Kidney (tissue), 14 donors: Measurements from ENCODE around the gene CLN6. TPM values are rescaled to one million over a fixed set of nuclear protein-coding genes. Genes with fewer than 3 reads are reported as not detected.
"Not testable (repeated sequence)": the region's sequence is repeated elsewhere in the genome, so short reads cannot be mapped to it uniquely, and the experiment has no call there.

Source experiments
- DNase-seq, 5 donors: peaks; one replicate each; pipeline ENCODE4 v3.0.0-alpha.2; 2013 to 2020
- FAIRE-seq: peaks from 2 replicates; lab custom pipeline; 2012; peaks lifted over from hg19 to GRCh38; lab: Jason Lieb, UNC
- H3K27ac ChIP-seq, 2 donors: one replicate each; pipeline ENCODE4 v1.7.0; 2013; ENCODE audit warnings: low read depth in 2 of 2, low read length in 2 of 2, inconsistent platforms in 1 of 2
- H3K27me3 ChIP-seq: one replicate; pipeline ENCODE4 v1.7.1; 2013; ENCODE audit warnings: low read length, inconsistent platforms; ENCODE audit not compliant: control insufficient read depth, insufficient read depth
- H3K36me3 ChIP-seq, 3 donors: one replicate each; pipeline versions ENCODE4 v1.7.0 to v1.7.1; 2013; ENCODE audit warnings: low read length in 3 of 3, control low read depth in 1 of 3, inconsistent platforms in 1 of 3; ENCODE audit not compliant: insufficient read depth in 3 of 3, control insufficient read depth in 2 of 3
- H3K4me1 ChIP-seq, 3 donors: one replicate each; pipeline versions ENCODE4 v1.7.0 to v1.7.1; 2013; ENCODE audit warnings: low read length in 3 of 3, inconsistent platforms in 1 of 3, low read depth in 1 of 3; ENCODE audit not compliant: control insufficient read depth in 2 of 3, insufficient read depth in 2 of 3
- H3K4me3 ChIP-seq, 3 donors: one replicate each; pipeline versions ENCODE4 v1.7.0 to v1.8.1; 2013; ENCODE audit warnings: low read length in 3 of 3, control low read depth in 1 of 3, inconsistent platforms in 1 of 3
- H3K9ac ChIP-seq, 3 donors: one replicate each; pipeline versions ENCODE4 v1.7.0 to v1.7.1; 2013; ENCODE audit warnings: low read length in 3 of 3, control low read depth in 1 of 3, inconsistent platforms in 1 of 3
- H3K9me3 ChIP-seq, 3 donors: one replicate each; pipeline versions ENCODE4 v1.7.0 to v1.7.1; 2013; ENCODE audit warnings: low read length in 3 of 3, control low read depth in 1 of 3, inconsistent platforms in 1 of 3; ENCODE audit not compliant: control insufficient read depth in 2 of 3, insufficient read depth in 1 of 3
- intact Hi-C: fragments of 100-400 bp; cut with DNase I; formaldehyde crosslinking; loops from one replicate; pipeline ENCODE4 v1.11.1; 2022
- polyA plus RNA-seq: library from polyadenylated mRNA; stranded (reverse); fragments of 350-450 nt; fragmentation: Illumina TruSeq; extraction: RNeasy Lipid Tissue Mini Kit (QIAGEN cat#74804); gene quantifications from one replicate; pipeline ENCODE4 v1.2.3, GENCODE V29; 2014; ENCODE audit warnings: low read depth, low replicate concordance; ENCODE audit not compliant: insufficient read depth
- total RNA-seq: library from RNA; stranded (reverse); fragmentation: NEBNext Ultra II Directional; extraction: Animal tissue kit (Norgen Biotek cat#: 25700); gene quantifications from one replicate; pipeline ENCODE4 v1.2.1, GENCODE V29; 2021
- TF ChIP-seq, protein P1 (sequence below): IDR thresholded peaks from 3 replicates; pipeline ENCODE4 v1.5.1; 2012; ENCODE audit warnings: mild to moderate bottlenecking, moderate library complexity, borderline replicate concordance; ENCODE audit not compliant: insufficient read depth; ENCODE audit errors: extremely low read depth
- donor health status: control.
- donor health status: control.
- donor health status: control.
- donor health status: control.
- donor health status: control.
- donor health status: DM: yes; HTN: yes; CAD: no.
- donor health status: Normal renal cell carcinoma (clear cell type).

Gene CLN6
- total and polyA plus RNA-seq, 2 donors from 2014 or later: 30.8 to 36.6 TPM

DNA sequence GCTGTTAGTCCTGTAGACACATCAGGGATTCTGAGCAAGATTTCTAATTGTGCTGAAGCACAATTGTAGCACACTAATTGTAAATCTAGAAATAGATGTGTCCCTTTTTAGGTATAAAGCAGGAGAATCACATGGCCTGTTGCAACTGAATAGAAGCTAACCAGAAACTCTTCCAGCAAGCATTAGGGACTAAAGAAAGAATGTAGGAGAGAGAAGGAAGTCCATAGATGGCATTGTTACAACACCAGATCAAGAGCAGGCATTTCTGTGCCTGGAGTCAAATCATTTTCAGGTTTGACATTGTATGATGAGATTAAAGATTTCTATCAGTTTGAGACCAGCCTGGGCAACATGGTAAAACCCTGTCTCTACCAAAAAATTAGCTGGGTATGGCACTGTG is 51.8 kb downstream of the CLN6 start:
- FAIRE-seq: no peak

DNA sequence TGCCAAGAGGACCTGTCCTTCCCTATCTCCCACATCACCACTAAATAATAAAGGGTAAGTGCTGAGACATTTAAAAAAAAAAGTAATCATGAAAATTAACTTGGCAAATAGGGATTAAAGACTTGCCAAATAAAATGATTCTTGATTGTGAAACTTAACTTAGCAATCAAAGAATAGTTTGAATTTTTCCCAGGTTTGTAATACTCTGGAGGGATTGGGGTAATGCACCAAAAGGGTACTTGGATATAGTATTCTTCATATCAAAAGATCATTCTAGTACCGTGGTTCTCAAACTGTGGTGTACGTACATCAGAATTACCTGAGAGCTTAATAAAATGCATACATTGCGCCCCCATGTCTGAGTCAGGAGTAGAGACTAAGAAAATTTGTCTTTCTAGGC is 52.9 kb downstream of the CLN6 start:
- Histone ChIP-seq H3K36me3 (peaks cover 3 to 24% (median 18%) of the 10 kb centered on the region in 3 donors), H3K27ac (no peak overlapping the region), H3K4me3 (no peak overlapping the region), H3K4me1 (no peaks in the 10 kb centered on the region), H3K27me3 (no peaks in the 10 kb centered on the region), H3K9me3 (no peaks in the 10 kb centered on the region), H3K9ac (no peak overlapping the region)
- FAIRE-seq: no peak
- TF ChIP-seq, protein P1, sequence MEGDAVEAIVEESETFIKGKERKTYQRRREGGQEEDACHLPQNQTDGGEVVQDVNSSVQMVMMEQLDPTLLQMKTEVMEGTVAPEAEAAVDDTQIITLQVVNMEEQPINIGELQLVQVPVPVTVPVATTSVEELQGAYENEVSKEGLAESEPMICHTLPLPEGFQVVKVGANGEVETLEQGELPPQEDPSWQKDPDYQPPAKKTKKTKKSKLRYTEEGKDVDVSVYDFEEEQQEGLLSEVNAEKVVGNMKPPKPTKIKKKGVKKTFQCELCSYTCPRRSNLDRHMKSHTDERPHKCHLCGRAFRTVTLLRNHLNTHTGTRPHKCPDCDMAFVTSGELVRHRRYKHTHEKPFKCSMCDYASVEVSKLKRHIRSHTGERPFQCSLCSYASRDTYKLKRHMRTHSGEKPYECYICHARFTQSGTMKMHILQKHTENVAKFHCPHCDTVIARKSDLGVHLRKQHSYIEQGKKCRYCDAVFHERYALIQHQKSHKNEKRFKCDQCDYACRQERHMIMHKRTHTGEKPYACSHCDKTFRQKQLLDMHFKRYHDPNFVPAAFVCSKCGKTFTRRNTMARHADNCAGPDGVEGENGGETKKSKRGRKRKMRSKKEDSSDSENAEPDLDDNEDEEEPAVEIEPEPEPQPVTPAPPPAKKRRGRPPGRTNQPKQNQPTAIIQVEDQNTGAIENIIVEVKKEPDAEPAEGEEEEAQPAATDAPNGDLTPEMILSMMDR: no peak
- no peak for DNase-seq
- intact Hi-C loops: no loop called here

More for the DNA sequence above, 51.8 kb downstream of the CLN6 start:
- Histone ChIP-seq H3K36me3 (peaks cover 3 to 27% (median 19%) of the 10 kb centered on the region in 3 donors), H3K4me3 (no peak overlapping the region), H3K4me1 (no peaks in the 10 kb centered on the region), H3K27ac (no peak overlapping the region), H3K9ac (no peak overlapping the region), H3K9me3 (no peaks in the 10 kb centered on the region), H3K27me3 (no peaks in the 10 kb centered on the region)
- intact Hi-C loops: no loop called here
- TF ChIP-seq, protein P1: no peak
- no peak for DNase-seq

DNA sequence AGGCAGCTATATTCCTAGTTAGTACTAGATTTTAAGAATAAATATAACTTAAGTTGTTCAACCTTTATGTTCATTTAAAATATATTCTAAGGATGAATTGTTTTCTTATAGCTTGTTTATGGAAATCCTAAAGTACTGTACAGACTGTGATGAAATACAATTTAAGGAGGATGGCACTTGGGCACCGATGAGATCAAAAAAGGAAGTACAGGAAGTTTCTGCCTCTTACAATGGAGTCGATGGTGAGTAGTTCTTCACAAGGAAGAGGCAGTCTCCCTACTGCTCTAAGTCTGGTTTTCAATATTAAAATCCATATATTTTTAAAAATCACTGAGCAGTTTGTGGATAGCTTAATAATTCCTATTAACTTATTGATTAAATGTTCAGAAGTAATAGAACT is 54.0 kb downstream of the CLN6 start:
- H3K9me3 ChIP-seq: no peaks in the 10 kb centered on the region
- H3K36me3 ChIP-seq: peaks cover 0 to 17% (median 13%) of the 10 kb centered on the region in 3 donors
- no peak for DNase-seq
- H3K27ac ChIP-seq: no peak overlapping the region
- no peak overlapping the region for H3K9ac ChIP-seq
- TF ChIP-seq, protein P1: no peak
- no peaks in the 10 kb centered on the region for H3K4me1 ChIP-seq
- intact Hi-C loops: no loop called here
- no peak for FAIRE-seq
- H3K4me3 ChIP-seq: no peak overlapping the region
- no peaks in the 10 kb centered on the region for H3K27me3 ChIP-seq

DNA sequence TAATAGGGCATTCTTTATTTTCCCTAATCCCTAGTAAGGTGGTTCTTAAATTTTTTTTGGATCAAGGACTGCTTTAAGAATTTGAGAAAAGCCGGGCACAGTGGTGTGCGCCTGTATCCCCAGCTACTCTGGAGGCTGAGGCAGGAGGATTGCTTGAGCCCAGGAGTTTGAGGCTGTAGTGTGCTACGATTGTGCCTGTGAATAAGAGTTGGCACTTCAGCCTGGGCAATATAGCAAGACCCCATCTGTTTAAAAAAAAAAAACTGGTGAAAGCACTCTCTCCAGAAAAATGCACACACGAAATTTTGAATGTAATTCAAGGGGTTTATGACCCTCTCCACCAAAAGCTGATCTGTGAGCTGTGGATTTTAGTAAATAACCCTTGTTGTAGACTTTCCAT is 56.4 kb downstream of the CLN6 start:
- DNase-seq (no peak), FAIRE-seq (no peak)
- no peaks in the 10 kb centered on the region for H3K9me3 ChIP-seq
- peaks cover 0 to 22% (median 13%) of the 10 kb centered on the region in 3 donors for H3K36me3 ChIP-seq
- H3K4me3 ChIP-seq: no peak overlapping the region
- intact Hi-C loops: no loop called here
- no peaks in the 10 kb centered on the region for H3K4me1 ChIP-seq
- TF ChIP-seq, protein P1: no peak
- H3K27me3 ChIP-seq: no peaks in the 10 kb centered on the region
- H3K9ac ChIP-seq: no peak overlapping the region
- H3K27ac ChIP-seq: no peak overlapping the region

DNA sequence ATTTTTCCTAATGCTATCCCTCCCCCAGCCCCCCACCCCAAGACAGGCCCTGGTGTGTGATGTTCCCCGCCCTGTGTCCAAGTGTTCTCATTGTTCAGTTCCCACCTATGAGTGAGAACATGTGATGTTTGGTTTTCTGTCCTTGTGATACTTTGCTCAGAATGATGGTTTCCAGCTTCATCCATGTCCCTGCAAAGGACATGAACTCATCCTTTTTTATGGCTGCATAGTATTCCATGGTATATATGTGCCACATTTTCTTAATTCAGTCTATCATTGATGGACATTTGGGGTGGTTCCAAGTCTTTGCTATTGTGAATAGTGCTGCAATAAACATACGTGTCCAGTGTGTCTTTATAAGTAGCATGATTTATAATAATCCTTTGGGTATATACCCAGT is 57.5 kb downstream of the CLN6 start:
- peaks cover 0 to 15% (median 7%) of the 10 kb centered on the region in 3 donors for H3K36me3 ChIP-seq
- FAIRE-seq, intact Hi-C loops, H3K27me3 ChIP-seq, H3K9me3 ChIP-seq, H3K27ac ChIP-seq, H3K4me3 ChIP-seq, H3K4me1 ChIP-seq, DNase-seq, H3K9ac ChIP-seq: not testable (repeated sequence)
